ENCODE results near the gene GPC6.

GPC6 gene

GRCh38 chr13:93430381-93430780 lies 203.8 kb downstream of the GPC6 start:
- no peaks in the 10 kb centered on the region for H3F3A ChIP-seq (ENCODE audit: insufficient read depth)
- no peak overlapping the region for H3K4me3 ChIP-seq (ENCODE audit: insufficient read depth, low read length, poor library complexity, severe bottlenecking)
- no peaks in the 10 kb centered on the region for H3K27me3 ChIP-seq (ENCODE audit: low read length)
- no peak overlapping the region for H3K27ac ChIP-seq (ENCODE audit: low read depth, low read length)
- H3K9me2 ChIP-seq (replicated peaks; ENCODE audit: insufficient read depth, low read length): no peaks in the 10 kb centered on the region
- H3K36me3 ChIP-seq (ENCODE audit: low read length): no peaks in the 10 kb centered on the region
- no peaks in the 10 kb centered on the region for H3K9me3 ChIP-seq (ENCODE audit: insufficient read depth, low read length)
- no peak overlapping the region for H2AFZ ChIP-seq (ENCODE audit: low read depth, low read length, severe bottlenecking)
- TF ChIP-seq CTCF (IDR thresholded peaks at IDR 0.05; ENCODE audit: insufficient read depth, low read length, poor library complexity, severe bottlenecking) (no peak), EZH2phosphoT487 (conservative IDR thresholded peaks at IDR 0.05; ENCODE audit: low read length) (no peak)
- no peaks in the 10 kb centered on the region for H4K20me1 ChIP-seq (ENCODE audit: low read depth, low read length)
- no peak overlapping the region for H3K4me2 ChIP-seq (ENCODE audit: low read depth, low read length, poor library complexity, severe bottlenecking)
- no peaks in the 10 kb centered on the region for H3K79me2 ChIP-seq (ENCODE audit: insufficient read depth, low read length)
- H3K9ac ChIP-seq (ENCODE audit: low read length): no peak overlapping the region

GRCh38 chr13:93435651-93436050 lies 209.0 kb downstream of the GPC6 start:
- H3K27ac ChIP-seq (ENCODE audit: low read depth, low read length): no peak overlapping the region
- no peaks in the 10 kb centered on the region for H3K79me2 ChIP-seq (ENCODE audit: insufficient read depth, low read length)
- H3F3A ChIP-seq (ENCODE audit: insufficient read depth): no peaks in the 10 kb centered on the region
- H3K9me3 ChIP-seq (ENCODE audit: insufficient read depth, low read length): no peaks in the 10 kb centered on the region
- H4K20me1 ChIP-seq (ENCODE audit: low read depth, low read length): no peaks in the 10 kb centered on the region
- H3K27me3 ChIP-seq (ENCODE audit: low read length): no peaks in the 10 kb centered on the region
- no peak overlapping the region for H2AFZ ChIP-seq (ENCODE audit: low read depth, low read length, severe bottlenecking)
- no peaks in the 10 kb centered on the region for H3K36me3 ChIP-seq (ENCODE audit: low read length)
- H3K4me3 ChIP-seq (ENCODE audit: insufficient read depth, low read length, poor library complexity, severe bottlenecking): no peak overlapping the region
- H3K9ac ChIP-seq (ENCODE audit: low read length): no peak overlapping the region
- no peaks in the 10 kb centered on the region for H3K9me2 ChIP-seq (replicated peaks; ENCODE audit: insufficient read depth, low read length)
- TF ChIP-seq CTCF (IDR thresholded peaks at IDR 0.05; ENCODE audit: insufficient read depth, low read length, poor library complexity, severe bottlenecking): no peak
- H3K4me2 ChIP-seq (ENCODE audit: low read depth, low read length, poor library complexity, severe bottlenecking): no peak overlapping the region

GRCh38 chr13:93437081-93437480 lies 210.5 kb downstream of the GPC6 start:
- Histone ChIP-seq H3F3A (ENCODE audit: insufficient read depth) (no peaks in the 10 kb centered on the region), H3K9me2 (replicated peaks; ENCODE audit: insufficient read depth, low read length) (no peaks in the 10 kb centered on the region), H3K79me2 (ENCODE audit: insufficient read depth, low read length) (no peaks in the 10 kb centered on the region), H3K36me3 (ENCODE audit: low read length) (no peaks in the 10 kb centered on the region), H2AFZ (ENCODE audit: low read depth, low read length, severe bottlenecking) (no peak overlapping the region), H3K27me3 (ENCODE audit: low read length) (no peaks in the 10 kb centered on the region), H3K27ac (ENCODE audit: low read depth, low read length) (no peak overlapping the region), H3K4me2 (ENCODE audit: low read depth, low read length, poor library complexity, severe bottlenecking) (no peak overlapping the region), H4K20me1 (ENCODE audit: low read depth, low read length) (no peaks in the 10 kb centered on the region), H3K9me3 (ENCODE audit: insufficient read depth, low read length) (no peaks in the 10 kb centered on the region), H3K9ac (ENCODE audit: low read length) (no peak overlapping the region), H3K4me3 (ENCODE audit: insufficient read depth, low read length, poor library complexity, severe bottlenecking) (no peak overlapping the region)
- TF ChIP-seq CTCF (IDR thresholded peaks at IDR 0.05; ENCODE audit: insufficient read depth, low read length, poor library complexity, severe bottlenecking) (no peak), EZH2phosphoT487 (conservative IDR thresholded peaks at IDR 0.05; ENCODE audit: low read length) (no peak)

GRCh38 chr13:93446238-93446637 lies 219.6 kb downstream of the GPC6 start:
- Histone ChIP-seq H3K4me2 (ENCODE audit: low read depth, low read length, poor library complexity, severe bottlenecking) (no peak overlapping the region), H3K79me2 (ENCODE audit: insufficient read depth, low read length) (no peaks in the 10 kb centered on the region), H4K20me1 (ENCODE audit: low read depth, low read length) (no peaks in the 10 kb centered on the region), H3K9ac (ENCODE audit: low read length) (no peak overlapping the region), H2AFZ (ENCODE audit: low read depth, low read length, severe bottlenecking) (no peak overlapping the region), H3K4me3 (ENCODE audit: insufficient read depth, low read length, poor library complexity, severe bottlenecking) (no peak overlapping the region), H3K36me3 (ENCODE audit: low read length) (no peaks in the 10 kb centered on the region), H3F3A (ENCODE audit: insufficient read depth) (no peaks in the 10 kb centered on the region), H3K27me3 (ENCODE audit: low read length) (no peaks in the 10 kb centered on the region), H3K9me2 (replicated peaks; ENCODE audit: insufficient read depth, low read length) (no peaks in the 10 kb centered on the region), H3K9me3 (ENCODE audit: insufficient read depth, low read length) (no peaks in the 10 kb centered on the region), H3K27ac (ENCODE audit: low read depth, low read length) (no peak overlapping the region)
- TF ChIP-seq EZH2phosphoT487 (conservative IDR thresholded peaks at IDR 0.05; ENCODE audit: low read length): no peak
- TF ChIP-seq CTCF (IDR thresholded peaks at IDR 0.05; ENCODE audit: insufficient read depth, low read length, poor library complexity, severe bottlenecking): no peak
